ENCODE results near the gene TMEM8B.

- no peak for TF ChIP-seq ZNF217 (IDR thresholded peaks at IDR 0.05)
- no peak for TF ChIP-seq CTCF (IDR thresholded peaks at IDR 0.05 in 2 of 3, conservative IDR thresholded peaks at IDR 0.05 in 1 of 3; ENCODE audit: control insufficient read depth in 2 of 3, extremely low read depth in 1 of 3, insufficient read depth in 1 of 3, low read depth in 3 of 3, low read length in 3 of 3)
- no peak for TF ChIP-seq YY1 (IDR thresholded peaks at IDR 0.05; ENCODE audit: low read depth, low read length)
- no peak for TF ChIP-seq POLR2A (IDR thresholded peaks at IDR 0.05; ENCODE audit: low read depth, low read length)
These were observed 35.6 kb upstream of the TMEM8B start for GRCh38 chr9:35793461-35793860.

Data from GM12878 (cell line).